GM21786 (cell line): Measurements from ENCODE around the gene RPS6KA3.
A peak's percentile ranks its signal among the peaks of the same experiment; 100 is the strongest.

Source experiments
- ATAC-seq: cut with Tn5 transposase; IDR thresholded peaks from one replicate; pipeline ENCODE4 v1.9.1; 2021; ENCODE audit not compliant: unreplicated experiment

Gene RPS6KA3

DNA sequence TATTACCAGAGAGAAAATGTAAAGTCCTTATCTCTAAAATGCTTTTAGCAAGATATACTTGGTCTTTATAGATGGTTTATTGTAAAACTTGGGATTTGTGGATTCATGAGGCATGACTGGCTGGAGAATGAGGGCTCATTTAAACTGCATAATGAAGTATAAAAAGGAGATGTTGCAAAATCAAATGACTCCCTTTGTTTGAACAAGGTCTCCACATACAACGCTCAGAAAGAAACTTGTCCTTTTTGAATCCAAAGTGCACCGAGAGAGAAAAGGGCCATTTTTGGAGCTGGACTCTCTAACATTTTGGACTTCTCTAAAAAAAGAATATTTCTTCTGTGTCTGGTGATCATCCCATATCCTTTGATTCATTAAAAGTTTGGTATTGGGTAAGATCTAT is 117.4 kb downstream of the RPS6KA3 start:
- ATAC-seq, result no peak

DNA sequence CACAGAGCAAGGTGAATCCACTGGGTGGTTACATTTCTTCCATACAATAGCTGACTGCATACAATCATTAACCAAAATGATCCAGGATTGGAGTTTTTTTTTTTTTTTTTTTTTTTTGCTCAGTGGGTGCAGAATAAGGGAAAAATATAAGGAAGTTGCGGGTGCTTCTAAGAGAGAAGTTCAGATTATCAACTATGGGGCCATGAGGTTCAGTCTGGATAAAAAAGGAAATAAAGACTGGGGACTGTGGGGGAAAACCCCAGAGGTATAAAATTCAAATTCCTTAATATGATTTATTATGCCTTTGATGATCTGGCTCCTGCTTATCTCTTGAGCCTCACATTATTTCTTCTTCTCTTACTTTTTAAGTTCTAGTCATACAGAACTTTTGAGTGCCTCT is 119.1 kb downstream of the RPS6KA3 start:
- ATAC-seq, result no peak

DNA sequence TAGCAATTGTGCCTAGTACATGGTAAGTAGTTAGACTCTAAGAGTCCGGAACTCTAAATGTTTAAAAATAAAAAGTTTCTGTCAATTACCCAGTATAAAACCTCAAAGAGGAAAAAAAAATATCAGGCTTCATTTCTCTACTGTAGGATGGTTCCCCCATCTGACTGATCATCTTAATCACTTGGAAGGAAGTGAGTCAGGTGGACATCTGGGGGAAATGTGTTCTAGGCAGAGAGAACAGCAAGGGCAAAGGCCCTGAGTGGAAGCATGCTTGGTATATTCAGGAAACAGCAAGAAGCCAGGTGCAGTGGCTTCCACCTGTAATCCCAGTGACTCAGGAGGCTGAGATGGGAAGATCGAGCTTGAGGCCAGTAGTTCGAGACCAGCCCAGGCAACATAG is 122.2 kb downstream of the RPS6KA3 start:
- no peak for ATAC-seq

DNA sequence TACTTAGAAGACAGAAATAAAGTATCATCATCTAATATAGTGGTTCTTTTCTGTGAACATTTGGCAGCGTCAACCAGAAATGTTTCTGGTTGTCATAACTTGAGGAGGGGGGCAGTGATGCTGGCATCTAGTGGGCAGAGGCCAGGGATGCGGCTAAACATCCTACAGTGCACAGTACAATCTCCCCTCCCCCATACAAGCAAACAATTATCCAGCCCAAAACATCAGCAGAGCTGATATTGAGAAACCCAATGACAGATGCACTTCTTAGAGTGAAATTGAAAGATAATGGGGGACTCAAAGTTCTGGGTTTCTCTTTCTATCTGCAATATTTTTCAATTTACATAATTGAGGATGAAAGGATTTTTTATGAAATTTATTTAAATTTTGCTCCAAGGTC is 123.1 kb downstream of the RPS6KA3 start:
- ATAC-seq, result no peak

DNA sequence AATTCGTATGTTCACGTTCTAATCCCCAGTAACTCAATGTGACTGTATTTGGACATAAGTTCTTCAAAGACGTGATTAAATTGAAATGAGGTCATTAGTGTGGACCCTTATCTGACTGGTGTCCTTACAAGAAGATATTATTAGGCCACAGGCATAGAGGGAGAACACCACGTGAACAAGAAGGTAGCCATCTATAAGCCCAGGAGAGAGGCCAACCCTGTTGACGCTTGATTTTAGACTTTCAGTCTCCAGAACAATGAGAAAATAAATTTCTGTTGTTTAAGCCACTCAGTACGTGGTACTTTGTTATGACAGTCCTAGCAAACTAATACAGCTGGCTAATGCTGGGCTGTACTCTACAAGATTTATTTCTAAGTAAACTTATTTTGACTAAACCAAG is 123.6 kb downstream of the RPS6KA3 start:
- no peak for ATAC-seq

DNA sequence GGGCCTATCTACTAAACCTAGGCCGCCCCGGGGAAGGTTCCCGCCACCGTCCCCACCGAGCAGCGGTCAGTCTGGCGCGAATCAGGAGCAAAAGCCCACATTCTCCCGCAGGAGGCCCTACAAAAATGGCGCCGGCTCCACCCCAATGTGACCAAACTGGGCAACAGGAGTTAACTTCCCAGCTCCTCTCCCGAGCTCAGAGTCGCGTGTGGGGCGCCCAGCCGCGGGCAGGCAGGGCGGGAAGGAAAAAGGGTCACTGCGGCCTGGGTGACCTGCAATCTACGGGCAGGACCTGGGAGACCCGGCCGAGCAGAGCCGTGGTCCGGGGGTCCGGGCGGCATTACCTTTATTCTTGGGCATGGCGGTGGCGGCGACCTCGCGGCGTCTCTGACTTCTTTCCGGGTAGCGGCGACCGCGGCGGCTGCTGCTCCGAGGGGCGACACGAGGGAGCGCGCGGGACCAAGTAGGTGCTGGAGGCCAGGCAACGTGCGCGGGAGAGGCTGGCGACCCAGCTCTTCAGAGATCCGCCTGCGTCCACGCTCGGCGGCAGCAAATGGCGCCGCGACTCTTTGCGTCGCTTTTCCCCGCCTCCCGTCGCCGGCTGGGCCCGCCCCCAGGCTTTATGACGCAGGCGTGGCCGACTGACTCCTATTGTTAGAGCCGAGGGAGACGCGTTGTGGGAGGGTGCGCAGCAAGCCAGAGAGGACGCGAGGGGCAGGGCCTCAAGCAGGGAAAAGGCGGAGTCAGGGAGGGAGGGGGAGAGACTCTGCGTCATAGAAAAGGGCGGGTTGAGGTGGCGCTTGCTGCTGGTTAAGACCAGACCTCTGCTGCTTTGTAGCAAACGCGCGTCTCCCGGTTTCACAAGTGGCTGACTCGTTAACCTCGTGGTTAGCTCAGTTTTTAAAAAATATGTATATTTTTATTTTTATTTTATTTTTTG is 125.2 kb downstream of the RPS6KA3 start, which contains the start of gene EIF1AX:
EIF1AX (minus strand) TSS at position 558 of the 940 bp plus-strand sequence; CDS start at position 360, 198 bp downstream.
- peak; percentile 99 for ATAC-seq

DNA sequence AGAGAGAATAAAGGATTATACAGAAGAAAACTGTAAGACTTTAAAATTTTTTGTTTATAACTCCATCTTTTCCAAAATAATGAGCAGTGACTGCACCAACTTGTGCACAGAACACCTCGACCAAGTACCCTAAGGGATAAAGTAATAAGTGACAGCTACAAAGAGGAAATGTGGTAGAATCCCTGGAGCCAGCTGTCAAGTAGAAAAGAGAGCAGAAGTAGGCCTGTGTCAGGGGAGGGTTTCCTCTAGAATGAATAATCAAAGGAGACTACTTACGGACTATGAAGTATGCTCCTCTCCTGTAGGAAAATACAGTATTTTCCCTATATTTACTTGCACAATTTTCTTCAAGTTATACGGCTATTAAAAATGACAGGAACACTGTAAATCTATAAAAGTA is 126.3 kb downstream of the RPS6KA3 start:
- ATAC-seq, result no peak

DNA sequence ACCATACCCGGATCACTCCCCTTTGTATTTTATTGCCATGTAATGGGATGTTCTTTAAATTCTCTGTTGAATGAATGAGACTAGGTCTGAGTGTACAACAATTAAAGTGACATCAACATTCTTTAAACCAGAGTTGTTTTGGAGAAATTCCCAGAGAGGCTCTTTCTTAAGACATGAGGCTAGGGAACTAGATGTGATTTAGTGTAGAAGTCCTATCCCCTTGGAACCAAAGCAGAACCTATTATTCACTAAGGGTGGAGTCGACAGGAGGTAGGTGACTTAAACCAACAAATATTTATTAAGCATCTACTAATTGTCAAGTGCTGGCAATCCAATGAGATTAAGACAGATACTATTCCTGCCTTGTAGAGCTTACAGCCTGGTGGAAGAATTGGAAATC is 126.7 kb downstream of the RPS6KA3 start:
- ATAC-seq, result no peak

DNA sequence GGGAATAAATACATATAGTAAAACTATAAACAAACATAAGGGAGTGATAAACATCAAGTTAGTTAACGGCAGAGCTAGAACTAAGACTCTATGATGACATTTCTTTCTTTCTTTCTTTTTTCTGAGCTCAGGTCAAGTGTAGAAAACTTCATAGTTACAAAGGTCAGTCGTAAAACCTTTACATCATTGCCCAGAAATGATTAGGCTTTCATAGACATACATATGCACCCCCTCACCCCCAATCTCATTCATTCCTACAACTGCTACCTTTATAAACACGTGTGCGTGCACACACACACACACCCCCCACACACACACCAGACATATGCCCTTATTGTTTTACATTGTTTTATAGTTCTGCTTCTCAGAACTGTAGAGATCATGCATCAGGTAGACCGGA is 130.8 kb downstream of the RPS6KA3 start:
- no peak for ATAC-seq

DNA sequence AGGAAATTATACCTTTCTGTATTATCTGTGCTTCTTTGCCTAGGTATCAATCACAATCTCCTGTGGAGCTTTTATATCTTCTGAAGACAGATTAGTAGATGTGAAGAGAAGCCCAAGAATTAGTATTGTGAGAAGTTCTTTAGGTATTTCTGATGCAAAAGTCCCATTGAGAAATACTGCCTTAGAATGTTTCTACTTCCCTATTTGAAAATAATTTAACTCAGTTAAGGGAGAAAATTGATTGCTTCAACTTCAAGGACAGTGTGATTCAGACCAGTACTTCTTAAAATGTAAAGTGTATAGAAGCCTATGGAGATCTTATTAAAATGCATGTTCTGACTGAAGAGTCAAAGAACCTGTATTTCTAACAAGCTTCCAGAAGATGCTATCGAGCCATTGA is 134.0 kb downstream of the RPS6KA3 start:
- ATAC-seq, result no peak

DNA sequence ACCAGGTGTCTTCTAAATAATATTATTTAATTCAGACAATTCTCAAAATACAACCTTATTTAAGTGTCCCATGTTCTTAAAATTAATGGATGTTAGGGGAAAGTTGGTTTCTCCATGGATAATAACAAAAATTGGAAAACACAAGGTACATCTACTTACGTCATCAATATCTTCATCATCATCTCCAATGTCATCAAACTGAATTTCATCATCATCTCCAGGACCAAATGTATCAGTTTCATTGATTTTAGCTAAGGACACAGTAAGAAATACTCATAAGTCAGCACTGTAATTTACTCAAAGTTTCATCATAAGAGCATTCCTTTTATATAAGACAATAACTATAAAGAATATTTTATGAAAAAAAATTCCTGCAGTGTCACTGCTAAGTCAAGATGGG is 136.4 kb downstream of the RPS6KA3 start:
- no peak for ATAC-seq

DNA sequence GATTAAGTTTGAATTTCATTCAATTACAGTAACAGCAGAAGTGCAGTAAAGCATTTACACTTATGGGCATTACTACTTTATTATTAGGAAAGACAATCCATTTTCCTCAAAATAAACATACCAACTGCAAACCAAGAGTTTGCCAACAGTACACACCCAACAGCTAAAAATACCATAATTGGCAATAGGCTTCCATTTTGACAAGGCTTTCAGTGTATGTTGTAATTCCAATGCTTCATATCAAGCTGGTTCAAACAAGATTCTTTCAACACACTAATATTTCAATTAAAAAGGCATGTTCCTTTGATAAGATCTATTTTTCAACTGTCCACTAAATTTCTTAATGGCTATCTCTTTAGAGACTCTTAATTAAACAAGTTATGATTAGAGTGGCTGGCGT is 137.2 kb downstream of the RPS6KA3 start:
- ATAC-seq, result no peak

DNA sequence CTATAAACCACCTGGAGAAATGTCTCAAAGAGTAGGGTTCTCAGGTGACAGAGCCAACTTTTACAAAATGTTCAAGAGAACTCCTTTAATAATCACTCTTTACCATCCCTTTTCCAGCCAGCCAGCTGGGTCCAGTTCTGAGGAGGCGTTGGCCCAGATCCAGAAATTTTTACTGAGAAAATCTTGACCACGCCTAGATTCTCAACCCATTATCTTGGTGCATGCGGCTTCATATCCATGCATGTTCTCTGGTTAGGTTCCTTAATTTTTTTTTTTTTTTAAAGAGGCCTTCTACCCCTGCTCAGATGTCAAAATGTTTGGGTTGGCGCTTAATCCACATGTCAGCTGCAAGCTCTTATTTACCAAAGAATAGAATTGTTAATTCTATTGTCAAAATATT is 138.0 kb downstream of the RPS6KA3 start:
- no peak for ATAC-seq

DNA sequence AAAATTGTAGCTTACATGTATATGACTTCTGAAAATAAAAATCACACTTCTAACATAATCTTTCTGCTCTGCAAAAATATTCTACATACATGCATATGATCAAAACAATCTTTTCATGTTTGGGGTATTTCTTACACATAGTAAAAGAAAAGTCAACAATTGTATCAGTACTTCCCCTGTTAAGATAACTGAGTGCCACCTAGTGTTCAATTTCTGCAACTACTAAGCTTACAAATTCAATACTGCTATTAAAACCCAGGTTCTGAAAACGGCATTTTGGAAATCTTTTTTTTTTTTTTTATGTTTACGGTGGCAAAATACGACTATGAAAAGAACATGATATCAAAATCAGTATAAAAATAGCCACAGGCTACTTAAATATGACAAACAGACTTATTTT is 139.3 kb downstream of the RPS6KA3 start:
- peak; percentile 47 for ATAC-seq

DNA sequence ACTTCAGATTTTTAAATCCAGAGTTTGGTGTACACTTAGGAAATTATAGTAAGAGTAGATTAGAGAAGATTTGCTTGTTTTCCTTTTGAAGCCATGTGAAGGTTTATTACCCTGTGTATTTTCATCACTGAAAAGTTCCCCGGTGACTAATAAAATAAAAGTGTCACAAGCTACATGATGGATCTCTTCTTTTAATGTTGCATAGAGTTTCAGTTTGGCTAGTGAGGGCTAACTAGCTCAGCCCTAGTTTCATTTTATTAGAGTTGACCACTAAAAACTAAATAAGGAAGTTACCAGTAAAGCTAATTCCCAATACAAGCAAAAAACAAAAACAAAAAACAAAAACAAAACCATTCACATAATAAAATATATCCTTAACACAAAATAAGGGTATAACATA is 139.9 kb downstream of the RPS6KA3 start:
- peak; percentile 77 for ATAC-seq

DNA sequence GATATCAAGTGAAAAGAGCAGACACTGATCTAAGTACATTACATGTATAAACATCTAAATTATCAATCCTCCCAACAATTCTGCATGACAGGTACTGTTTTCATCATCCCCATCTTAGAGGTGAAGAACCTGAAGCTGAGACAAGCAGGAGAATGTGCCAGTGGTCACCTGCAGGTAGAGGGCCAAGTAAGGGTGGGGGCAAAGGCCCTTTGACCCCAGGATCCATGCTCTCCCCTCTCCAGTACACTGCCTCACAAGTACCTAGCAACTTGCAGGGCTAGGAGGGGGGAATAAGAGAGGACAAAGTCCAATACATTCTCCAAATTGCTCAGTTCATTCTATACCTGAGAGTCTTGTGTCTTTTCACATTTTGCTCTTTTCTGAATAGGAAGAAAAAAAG is 141.7 kb downstream of the RPS6KA3 start:
- no peak for ATAC-seq

DNA sequence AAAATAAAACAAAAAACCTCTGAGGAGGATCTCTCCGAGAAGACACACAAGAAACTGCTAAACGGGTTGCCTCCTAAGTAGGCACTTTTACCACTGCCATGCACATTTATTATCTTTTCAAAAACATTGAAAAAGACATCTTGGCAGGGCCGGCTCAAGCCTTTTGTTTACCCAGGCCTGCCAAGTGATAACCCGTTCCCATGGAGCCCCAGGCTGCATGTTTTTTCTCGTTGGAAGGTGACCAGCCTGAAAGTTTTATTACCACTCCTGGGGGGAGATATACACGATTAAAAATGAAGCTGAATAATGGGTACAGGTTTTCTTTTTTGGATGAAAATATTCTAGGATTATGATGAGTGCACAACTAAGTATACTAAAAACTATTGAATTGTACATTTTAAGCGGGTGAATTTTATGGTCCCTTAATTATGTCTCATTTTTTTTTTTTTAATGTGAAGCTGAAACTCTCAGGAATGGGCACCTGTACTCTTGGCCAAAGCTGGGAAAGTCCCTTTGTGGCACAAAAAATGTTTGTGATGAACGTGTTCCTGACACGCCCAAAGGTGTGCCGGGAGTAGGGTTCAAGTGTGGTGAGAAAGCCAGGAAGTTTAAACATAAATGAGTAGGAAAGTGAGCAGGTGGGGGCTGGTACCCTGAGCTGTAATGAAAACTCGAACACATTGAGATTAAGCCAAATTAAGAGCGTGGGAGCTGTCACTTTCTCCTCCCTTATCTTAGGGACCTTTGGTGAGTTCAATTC is 148.5 kb downstream of the RPS6KA3 start:
- ATAC-seq, result no peak

DNA sequence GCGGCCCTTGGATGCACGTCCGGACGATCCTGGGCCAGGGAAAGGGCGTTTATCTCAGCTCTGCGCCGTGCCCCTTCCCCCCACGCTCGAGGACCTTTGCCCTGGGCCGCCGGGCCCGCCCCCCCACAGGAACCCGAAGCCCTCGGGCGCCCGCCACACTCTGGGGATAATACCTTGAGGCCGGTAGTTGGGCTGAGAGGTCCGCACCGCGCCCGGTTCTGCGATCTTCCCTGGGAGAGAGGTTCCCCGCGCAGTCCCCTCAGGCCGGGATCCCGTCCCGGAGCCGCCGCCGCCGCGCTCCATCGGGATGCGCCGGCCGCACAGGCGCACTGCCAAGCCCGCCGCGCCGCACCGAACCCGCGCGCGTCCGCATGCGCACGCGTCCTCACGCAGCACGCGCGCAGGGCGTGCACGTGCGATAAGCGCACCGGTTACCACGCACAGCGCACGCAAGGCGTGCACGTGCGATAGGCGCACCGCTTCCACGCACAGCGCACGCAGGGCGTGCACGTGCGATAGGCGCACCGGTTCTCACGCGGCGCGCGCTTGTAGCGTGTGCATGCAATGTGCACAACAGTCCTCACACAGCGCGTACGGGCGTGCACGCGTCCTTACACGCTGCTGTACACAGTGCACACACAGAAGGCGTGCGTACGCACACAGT is 150.0 kb downstream of the RPS6KA3 start, which contains the start of gene MAP7D2:
MAP7D2 (minus strand) TSS at position 331 of the 664 bp plus-strand sequence; CDS start at position 303, 28 bp downstream.
- ATAC-seq, result no peak

DNA sequence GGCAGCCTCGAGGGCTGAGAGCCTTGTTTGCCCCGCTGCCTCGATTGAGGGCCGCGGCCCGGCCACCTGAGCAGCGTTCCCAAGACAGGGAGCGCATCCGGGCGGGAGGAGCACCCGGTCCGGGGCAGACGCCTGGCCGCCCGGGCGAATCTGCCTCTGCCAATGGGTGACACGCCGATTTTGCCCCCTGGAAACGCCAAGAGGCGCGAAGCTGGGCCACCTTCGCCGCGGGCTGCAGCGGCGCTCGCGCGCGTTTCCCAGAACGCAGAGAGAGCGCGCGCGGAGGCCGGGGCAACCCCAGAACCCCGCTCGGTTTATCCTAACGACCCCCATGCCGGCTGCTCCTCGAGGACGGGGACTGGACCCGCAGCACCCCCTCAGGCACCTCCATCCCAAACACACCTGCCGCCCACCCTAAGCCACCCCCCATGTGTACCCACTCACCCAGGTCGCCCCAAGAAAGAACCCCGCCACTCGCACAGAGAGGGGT is 150.6 kb downstream of the RPS6KA3 start:
- no peak for ATAC-seq

DNA sequence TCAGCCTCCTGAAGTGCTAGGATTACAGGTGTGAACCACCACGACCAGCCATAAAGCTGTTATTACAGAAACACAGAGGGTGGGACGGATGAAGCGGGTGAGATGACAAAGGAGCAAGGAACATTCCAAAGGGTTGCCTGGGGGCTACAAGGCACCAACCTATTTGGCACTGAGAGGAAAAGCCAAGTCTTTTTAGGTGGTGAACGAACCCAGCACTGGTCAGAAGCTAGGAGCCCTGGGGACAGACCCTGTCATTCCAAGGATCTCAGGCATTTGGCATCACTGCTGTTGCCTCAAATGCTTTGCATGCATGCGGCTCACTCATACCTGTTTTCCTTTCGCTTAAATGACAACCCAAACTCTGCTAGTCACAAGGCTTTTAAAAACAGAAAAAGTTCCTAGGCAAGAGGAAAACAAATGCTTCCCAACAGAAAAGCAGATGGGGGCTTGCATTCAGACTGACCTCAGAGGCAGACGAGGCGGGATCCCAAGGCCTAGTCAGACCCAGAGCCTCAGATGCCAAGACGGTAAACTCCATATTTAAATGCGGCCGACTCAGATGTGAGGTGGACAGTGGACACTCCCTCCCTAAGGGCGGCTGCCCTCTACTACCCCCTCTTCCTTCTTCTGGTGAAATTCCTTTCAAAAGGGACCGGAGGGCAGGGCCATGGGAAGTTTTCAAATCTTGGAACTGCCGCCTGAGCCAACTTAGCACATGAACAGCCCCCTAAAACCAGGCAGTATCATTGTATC is 154.5 kb downstream of the RPS6KA3 start:
- ATAC-seq, result no peak
